Measurements from ENCODE around the gene RGS7.

The RGS7 gene

DNA sequence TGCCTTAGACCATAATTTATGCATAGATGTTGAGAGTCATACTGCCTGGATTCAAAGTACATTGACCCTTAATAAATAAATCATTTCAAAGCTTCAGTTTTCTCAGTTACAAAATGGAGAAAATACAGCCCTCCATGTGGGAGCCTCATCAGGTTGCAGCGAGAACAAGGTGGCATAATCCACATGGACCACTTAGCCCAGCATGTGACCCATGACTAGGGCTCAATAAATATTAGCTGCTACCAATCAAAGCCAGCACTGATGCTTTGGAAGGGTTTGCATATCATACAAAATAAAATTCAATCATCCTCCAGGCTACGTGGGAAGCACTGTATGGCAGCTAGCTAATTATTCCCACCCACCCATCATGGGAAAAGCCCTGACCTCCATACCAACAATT is 33.5 kb upstream of the RGS7 start:
- Mint-ChIP-seq H3K27ac (no peak overlapping the region), H3K4me3 (no peak overlapping the region), H3K27me3 (ENCODE audit: low read depth, poor library complexity) (no peaks in the 10 kb centered on the region), H3K4me1 (no peaks in the 10 kb centered on the region), H3K36me3 (ENCODE audit: low read depth) (no peaks in the 10 kb centered on the region), H3K9me3 (no peaks in the 10 kb centered on the region)
- no peak for DNase-seq
- TF ChIP-seq, protein P1, sequence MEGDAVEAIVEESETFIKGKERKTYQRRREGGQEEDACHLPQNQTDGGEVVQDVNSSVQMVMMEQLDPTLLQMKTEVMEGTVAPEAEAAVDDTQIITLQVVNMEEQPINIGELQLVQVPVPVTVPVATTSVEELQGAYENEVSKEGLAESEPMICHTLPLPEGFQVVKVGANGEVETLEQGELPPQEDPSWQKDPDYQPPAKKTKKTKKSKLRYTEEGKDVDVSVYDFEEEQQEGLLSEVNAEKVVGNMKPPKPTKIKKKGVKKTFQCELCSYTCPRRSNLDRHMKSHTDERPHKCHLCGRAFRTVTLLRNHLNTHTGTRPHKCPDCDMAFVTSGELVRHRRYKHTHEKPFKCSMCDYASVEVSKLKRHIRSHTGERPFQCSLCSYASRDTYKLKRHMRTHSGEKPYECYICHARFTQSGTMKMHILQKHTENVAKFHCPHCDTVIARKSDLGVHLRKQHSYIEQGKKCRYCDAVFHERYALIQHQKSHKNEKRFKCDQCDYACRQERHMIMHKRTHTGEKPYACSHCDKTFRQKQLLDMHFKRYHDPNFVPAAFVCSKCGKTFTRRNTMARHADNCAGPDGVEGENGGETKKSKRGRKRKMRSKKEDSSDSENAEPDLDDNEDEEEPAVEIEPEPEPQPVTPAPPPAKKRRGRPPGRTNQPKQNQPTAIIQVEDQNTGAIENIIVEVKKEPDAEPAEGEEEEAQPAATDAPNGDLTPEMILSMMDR (IDR thresholded peaks at IDR 0.05): no peak

DNA sequence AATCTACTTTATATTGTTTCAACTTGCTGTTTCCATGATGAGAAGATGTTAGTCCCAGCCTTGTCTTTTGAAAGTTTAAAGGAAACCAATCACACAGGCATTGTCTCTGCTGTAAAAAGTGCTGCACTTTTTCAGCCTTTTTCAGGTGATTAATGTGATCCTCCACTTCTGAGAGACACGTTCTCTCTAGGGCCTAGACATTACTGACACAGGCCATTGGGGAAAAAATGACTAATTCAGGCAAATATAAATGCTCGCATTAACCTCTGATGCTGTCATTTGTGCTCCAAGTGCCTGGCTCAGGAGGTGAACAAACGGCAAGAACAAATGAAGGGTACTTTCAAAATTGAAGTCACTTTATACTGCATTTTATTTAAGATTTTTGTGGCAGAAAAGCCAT is 32.4 kb upstream of the RGS7 start:
- Mint-ChIP-seq H3K27ac (no peak overlapping the region), H3K4me3 (no peak overlapping the region), H3K9me3 (no peaks in the 10 kb centered on the region), H3K4me1 (no peaks in the 10 kb centered on the region), H3K27me3 (ENCODE audit: low read depth, poor library complexity) (no peaks in the 10 kb centered on the region), H3K36me3 (ENCODE audit: low read depth) (no peaks in the 10 kb centered on the region)
- TF ChIP-seq, protein P1 (IDR thresholded peaks at IDR 0.05): no peak
- no peak for DNase-seq

DNA sequence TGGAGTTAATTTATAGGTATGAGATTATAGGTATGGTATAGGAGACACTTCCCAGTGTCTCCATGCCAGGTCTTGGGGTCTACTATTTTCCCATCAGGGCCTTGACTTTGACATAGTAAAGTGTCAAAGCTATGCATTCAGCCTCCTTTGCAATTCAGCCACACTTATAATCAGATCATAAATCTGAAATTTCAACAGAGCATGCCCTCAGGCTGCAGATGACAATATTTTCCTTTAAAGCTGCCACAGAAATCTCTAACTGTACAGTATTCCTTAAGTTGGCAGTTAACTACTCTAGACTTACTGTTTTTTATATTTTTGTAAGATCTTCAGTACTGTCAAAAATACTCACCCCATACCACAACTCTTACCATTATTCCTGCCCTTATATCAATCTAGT is 30.2 kb upstream of the RGS7 start:
- no peak for DNase-seq
- H3K36me3 Mint-ChIP-seq (ENCODE audit: low read depth): no peaks in the 10 kb centered on the region
- TF ChIP-seq, protein P1 (IDR thresholded peaks at IDR 0.05): no peak

DNA sequence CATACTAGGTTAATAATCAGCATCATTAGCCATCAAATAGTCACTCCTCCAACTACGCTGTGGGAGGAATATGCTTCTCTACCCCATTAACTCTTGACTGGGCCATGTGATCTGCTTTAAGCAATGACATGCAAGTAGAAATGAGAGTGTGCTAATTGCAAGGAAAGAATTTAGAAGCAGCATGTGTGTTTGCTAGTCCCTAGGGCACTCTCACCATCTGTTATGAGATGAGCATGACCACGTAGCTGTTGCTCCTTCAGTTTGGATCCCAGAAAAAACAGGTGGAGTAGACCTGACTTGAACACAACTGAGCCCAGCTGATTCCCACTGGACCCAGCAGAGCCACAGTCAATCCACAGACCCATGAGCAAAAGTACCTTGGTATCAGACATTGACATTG is 19.7 kb upstream of the RGS7 start:
- Mint-ChIP-seq H3K36me3 (ENCODE audit: low read depth) (no peaks in the 10 kb centered on the region), H3K4me3 (no peak overlapping the region), H3K27ac (no peak overlapping the region), H3K27me3 (ENCODE audit: low read depth, poor library complexity) (peaks cover 4% of the 10 kb centered on the region), H3K9me3 (peaks cover 11% of the 10 kb centered on the region), H3K4me1 (no peaks in the 10 kb centered on the region)
- TF ChIP-seq, protein P1 (IDR thresholded peaks at IDR 0.05): no peak
- DNase-seq: no peak

More for the DNA sequence above, 30.2 kb upstream of the RGS7 start:
- Mint-ChIP-seq H3K4me1 (no peaks in the 10 kb centered on the region), H3K27me3 (ENCODE audit: low read depth, poor library complexity) (no peaks in the 10 kb centered on the region), H3K4me3 (no peak overlapping the region), H3K27ac (no peak overlapping the region), H3K9me3 (peaks cover 2% of the 10 kb centered on the region)

DNA sequence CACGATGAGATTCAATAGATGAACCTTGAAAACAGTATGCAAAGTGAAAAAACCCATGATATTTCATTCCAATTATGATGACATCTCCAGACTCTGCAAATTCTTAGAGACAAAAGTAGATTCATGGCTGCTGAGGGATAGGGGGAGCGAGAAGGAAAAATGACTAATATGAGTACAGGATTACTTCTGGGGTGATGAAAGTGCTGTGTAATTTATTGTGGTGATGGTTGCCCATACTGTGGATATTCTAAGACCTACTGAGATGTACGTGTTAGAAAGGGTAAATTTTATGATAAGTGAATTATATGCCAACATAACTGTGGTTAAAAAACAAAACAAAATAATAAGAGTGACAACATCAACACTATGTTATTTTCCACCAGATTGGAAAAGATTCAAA is 18.9 kb upstream of the RGS7 start:
- Mint-ChIP-seq H3K4me1 (no peaks in the 10 kb centered on the region), H3K27me3 (ENCODE audit: low read depth, poor library complexity) (peaks cover 4% of the 10 kb centered on the region), H3K36me3 (ENCODE audit: low read depth) (no peaks in the 10 kb centered on the region), H3K9me3 (peaks cover 3% of the 10 kb centered on the region), H3K4me3 (no peak overlapping the region), H3K27ac (no peak overlapping the region)
- no peak for DNase-seq
- TF ChIP-seq, protein P1 (IDR thresholded peaks at IDR 0.05): no peak

DNA sequence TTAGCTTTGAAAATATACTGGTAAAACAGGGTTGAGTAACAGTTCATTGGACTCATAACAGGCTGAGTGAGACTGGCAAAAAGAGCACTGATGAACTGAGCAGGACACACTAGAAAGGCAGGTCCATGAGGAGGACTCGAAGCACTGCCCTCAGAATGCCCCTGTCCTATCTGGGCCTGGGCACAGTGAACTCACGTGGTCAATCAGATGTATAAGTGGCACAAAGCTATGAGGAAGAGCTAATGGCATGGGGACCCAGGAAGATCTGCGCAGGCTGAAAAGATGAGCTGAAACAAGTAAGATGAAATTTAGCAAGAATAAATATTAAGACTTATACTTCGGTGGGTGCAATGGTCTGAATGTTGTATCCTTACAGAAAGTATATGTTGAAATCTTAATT is 9.2 kb upstream of the RGS7 start:
- Mint-ChIP-seq H3K27ac (no peak overlapping the region), H3K4me3 (no peak overlapping the region), H3K36me3 (ENCODE audit: low read depth) (no peaks in the 10 kb centered on the region), H3K4me1 (no peaks in the 10 kb centered on the region), H3K9me3 (peaks cover 3% of the 10 kb centered on the region), H3K27me3 (ENCODE audit: low read depth, poor library complexity) (peaks cover 7% of the 10 kb centered on the region)
- TF ChIP-seq, protein P1 (IDR thresholded peaks at IDR 0.05): no peak
- DNase-seq: no peak

Measured in nephron progenitor cell (in vitro differentiated cells).